Measurements from ENCODE around the gene TRAK2. TPM values are rescaled to one million over a fixed set of nuclear protein-coding genes. Genes with fewer than 3 reads are reported as not detected.

TRAK2 gene
- total and polyA plus RNA-seq, 2 of the 13 experiments (the other 11 are each of a cell fraction or from before 2014, with no cell fraction given) = 7.7 to 21.0 TPM

DNA sequence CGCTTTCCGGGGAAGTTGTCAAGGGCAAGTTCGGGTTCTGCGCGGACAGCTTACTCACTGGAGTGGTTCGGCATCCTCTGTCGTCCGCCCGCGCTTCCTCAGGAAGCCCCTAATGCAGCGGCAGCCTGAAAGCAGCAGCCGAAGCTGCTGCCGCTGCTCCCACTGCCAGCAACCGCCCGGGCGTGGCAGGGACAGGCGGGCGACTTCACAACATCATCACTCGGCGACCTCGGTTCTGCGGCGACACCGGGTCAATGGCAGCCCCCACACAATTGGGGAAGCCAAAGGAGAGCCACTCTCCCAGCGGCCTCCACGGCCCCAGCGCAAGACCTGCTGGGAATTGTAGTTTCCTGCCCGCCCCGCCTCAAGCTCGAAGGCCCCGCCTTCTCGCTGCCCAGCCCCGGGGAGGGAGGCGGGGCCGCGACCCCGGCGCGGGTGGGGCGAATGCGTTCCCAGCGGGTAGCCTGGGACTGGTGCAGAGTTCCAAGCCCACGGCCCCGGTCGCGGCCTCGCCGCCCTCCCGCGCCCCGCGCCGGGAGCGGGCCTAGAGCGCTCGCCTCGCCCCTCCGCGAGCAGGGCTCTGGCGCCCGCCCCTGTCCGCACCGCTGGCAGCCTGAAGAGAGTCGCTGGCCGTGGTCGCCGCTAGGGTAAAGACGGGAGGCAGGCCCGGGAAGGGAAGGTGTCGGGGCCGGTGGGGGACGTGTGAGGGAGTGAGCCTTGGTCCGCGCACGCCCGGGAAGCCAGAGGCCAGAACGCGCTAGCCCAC lies at the start of gene TRAK2, which contains the start of gene STRADB (continued):
- TF ChIP-seq, protein P1, sequence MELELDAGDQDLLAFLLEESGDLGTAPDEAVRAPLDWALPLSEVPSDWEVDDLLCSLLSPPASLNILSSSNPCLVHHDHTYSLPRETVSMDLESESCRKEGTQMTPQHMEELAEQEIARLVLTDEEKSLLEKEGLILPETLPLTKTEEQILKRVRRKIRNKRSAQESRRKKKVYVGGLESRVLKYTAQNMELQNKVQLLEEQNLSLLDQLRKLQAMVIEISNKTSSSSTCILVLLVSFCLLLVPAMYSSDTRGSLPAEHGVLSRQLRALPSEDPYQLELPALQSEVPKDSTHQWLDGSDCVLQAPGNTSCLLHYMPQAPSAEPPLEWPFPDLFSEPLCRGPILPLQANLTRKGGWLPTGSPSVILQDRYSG (CRISPR knock-in tag; IDR thresholded peaks at IDR 0.05) = peak; percentile 83
- TF ChIP-seq NFE2 (CRISPR knock-in tag; IDR thresholded peaks at IDR 0.05) (no peak), ZFP82 (CRISPR knock-in tag; IDR thresholded peaks at IDR 0.05; ENCODE audit: borderline replicate concordance) (peak; percentile 52; the same call in 1 of the 2 replicates), ZNF484 (CRISPR knock-in tag; IDR thresholded peaks at IDR 0.05; ENCODE audit: borderline replicate concordance, low read depth) (0 out of 2 replicates have a peak, but pooled peaks have one; percentile 30), AGO2 (optimal IDR thresholded peaks at IDR 0.05; ENCODE audit: low read depth, low read length) (peak; percentile 76), CHCHD3 (CRISPR knock-in tag; IDR thresholded peaks at IDR 0.05) (peak; percentile 49; the same call in 1 of the 2 replicates), TBX2 (CRISPR knock-in tag; IDR thresholded peaks at IDR 0.05; ENCODE audit: borderline replicate concordance) (peak; percentile 87), FOXC1 (CRISPR knock-in tag; IDR thresholded peaks at IDR 0.05; ENCODE audit: borderline replicate concordance) (peak; percentile 97; the same call in 1 of the 2 replicates), ZNF547 (CRISPR knock-in tag; IDR thresholded peaks at IDR 0.05) (no peak; the same call in 1 of the 2 replicates), REL (CRISPR knock-in tag; conservative IDR thresholded peaks at IDR 0.05) (0 out of 2 replicates have a peak, but pooled peaks have one; percentile 82), SRSF1 (optimal IDR thresholded peaks at IDR 0.05; ENCODE audit: low read depth, low read length) (peak; percentile 40), ZNF572 (CRISPR knock-in tag; IDR thresholded peaks at IDR 0.05) (peak; percentile 99), HNRNPK (IDR thresholded peaks at IDR 0.05; ENCODE audit: low read depth, low read length, poor library complexity, severe bottlenecking) (no peak)
- TF ChIP-seq, protein P2, sequence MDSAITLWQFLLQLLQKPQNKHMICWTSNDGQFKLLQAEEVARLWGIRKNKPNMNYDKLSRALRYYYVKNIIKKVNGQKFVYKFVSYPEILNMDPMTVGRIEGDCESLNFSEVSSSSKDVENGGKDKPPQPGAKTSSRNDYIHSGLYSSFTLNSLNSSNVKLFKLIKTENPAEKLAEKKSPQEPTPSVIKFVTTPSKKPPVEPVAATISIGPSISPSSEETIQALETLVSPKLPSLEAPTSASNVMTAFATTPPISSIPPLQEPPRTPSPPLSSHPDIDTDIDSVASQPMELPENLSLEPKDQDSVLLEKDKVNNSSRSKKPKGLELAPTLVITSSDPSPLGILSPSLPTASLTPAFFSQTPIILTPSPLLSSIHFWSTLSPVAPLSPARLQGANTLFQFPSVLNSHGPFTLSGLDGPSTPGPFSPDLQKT (CRISPR knock-in tag; IDR thresholded peaks at IDR 0.05; ENCODE audit: borderline replicate concordance) = no peak; the same call in 1 of the 2 replicates
- TF ChIP-seq, protein P3, sequence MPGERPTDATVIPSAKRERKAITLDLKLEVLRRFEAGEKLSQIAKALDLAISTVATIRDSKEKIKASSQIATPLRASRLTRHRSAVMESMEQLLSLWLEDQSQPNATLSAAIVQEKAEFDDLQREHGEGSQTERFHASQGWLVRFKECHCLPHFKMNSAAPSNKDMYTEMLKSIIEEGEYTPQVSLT (CRISPR knock-in tag; IDR thresholded peaks at IDR 0.05; ENCODE audit: borderline replicate concordance, low read depth) = no peak
- TF ChIP-seq, protein P4, sequence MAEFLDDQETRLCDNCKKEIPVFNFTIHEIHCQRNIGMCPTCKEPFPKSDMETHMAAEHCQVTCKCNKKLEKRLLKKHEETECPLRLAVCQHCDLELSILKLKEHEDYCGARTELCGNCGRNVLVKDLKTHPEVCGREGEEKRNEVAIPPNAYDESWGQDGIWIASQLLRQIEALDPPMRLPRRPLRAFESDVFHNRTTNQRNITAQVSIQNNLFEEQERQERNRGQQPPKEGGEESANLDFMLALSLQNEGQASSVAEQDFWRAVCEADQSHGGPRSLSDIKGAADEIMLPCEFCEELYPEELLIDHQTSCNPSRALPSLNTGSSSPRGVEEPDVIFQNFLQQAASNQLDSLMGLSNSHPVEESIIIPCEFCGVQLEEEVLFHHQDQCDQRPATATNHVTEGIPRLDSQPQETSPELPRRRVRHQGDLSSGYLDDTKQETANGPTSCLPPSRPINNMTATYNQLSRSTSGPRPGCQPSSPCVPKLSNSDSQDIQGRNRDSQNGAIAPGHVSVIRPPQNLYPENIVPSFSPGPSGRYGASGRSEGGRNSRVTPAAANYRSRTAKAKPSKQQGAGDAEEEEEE (CRISPR knock-in tag; IDR thresholded peaks at IDR 0.05; ENCODE audit: borderline replicate concordance) = peak; percentile 61
- TF ChIP-seq, protein P5, sequence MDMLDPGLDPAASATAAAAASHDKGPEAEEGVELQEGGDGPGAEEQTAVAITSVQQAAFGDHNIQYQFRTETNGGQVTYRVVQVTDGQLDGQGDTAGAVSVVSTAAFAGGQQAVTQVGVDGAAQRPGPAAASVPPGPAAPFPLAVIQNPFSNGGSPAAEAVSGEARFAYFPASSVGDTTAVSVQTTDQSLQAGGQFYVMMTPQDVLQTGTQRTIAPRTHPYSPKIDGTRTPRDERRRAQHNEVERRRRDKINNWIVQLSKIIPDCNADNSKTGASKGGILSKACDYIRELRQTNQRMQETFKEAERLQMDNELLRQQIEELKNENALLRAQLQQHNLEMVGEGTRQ (IDR thresholded peaks at IDR 0.05; ENCODE audit: low read depth, low read length) = no peak
- TF ChIP-seq, protein P5 (CRISPR knock-in tag; IDR thresholded peaks at IDR 0.05; ENCODE audit: borderline replicate concordance) = no peak
- TF ChIP-seq, protein P6, sequence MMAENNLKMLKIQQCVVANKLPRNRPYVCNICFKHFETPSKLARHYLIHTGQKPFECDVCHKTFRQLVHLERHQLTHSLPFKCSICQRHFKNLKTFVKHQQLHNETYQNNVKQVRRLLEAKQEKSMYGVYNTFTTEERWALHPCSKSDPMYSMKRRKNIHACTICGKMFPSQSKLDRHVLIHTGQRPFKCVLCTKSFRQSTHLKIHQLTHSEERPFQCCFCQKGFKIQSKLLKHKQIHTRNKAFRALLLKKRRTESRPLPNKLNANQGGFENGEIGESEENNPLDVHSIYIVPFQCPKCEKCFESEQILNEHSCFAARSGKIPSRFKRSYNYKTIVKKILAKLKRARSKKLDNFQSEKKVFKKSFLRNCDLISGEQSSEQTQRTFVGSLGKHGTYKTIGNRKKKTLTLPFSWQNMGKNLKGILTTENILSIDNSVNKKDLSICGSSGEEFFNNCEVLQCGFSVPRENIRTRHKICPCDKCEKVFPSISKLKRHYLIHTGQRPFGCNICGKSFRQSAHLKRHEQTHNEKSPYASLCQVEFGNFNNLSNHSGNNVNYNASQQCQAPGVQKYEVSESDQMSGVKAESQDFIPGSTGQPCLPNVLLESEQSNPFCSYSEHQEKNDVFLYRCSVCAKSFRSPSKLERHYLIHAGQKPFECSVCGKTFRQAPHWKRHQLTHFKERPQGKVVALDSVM (CRISPR knock-in tag; IDR thresholded peaks at IDR 0.05) = peak; percentile 65; the same call in 1 of the 2 replicates

All from HepG2 (cell line).